ENCODE data around the gene C14orf180.

DNA sequence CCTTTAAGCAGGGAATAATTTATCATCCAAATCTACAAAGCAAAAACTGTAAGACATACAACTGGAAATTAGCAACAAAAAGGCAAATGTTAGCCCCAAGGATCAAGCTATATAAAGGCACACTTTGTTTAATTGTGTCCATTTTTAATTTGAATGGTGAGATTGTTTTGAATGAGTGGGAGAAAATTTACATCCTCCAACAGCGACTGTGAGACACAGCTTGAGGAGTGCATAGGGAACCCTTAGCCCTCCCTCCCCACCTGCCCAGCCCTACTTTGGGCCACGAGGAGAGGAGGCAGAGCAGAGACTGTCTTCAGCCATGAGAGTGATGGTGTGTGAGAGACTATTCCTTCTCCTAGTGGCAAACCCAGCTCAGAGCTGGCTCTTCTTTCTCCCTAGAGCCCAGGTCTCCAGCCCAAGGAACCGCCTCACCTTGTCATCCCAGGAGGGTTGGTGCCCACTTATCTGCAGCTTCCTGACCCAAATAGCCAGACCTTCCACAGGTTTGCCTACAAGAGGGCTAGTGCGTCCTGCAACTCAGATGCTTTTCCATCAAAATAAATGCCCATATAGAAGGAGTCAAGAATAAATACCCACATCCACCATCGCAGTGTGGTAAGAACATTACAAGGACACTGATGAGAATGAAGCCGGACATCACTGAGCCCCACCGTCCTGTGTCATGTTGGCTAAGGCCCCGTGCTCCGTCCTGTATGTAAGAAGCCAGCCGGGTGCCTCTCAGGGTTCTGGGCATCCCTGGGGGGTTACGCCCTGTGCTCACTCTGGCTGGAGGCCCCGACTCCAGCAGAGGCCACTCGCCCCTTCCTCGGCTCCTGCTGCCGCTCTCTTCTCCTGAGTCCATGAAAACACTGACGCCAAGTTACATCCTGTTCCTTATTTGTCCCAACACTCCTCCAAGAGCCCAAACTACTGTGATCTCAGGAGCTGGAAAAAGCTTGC is 36.4 kb upstream of the C14orf180 start:
- TF ChIP-seq EZH2 (IDR thresholded peaks at IDR 0.05; ENCODE audit: low read length), result no peak
- TF ChIP-seq, protein P1, sequence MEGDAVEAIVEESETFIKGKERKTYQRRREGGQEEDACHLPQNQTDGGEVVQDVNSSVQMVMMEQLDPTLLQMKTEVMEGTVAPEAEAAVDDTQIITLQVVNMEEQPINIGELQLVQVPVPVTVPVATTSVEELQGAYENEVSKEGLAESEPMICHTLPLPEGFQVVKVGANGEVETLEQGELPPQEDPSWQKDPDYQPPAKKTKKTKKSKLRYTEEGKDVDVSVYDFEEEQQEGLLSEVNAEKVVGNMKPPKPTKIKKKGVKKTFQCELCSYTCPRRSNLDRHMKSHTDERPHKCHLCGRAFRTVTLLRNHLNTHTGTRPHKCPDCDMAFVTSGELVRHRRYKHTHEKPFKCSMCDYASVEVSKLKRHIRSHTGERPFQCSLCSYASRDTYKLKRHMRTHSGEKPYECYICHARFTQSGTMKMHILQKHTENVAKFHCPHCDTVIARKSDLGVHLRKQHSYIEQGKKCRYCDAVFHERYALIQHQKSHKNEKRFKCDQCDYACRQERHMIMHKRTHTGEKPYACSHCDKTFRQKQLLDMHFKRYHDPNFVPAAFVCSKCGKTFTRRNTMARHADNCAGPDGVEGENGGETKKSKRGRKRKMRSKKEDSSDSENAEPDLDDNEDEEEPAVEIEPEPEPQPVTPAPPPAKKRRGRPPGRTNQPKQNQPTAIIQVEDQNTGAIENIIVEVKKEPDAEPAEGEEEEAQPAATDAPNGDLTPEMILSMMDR (optimal IDR thresholded peaks at IDR 0.05 in 1 of 3, IDR thresholded peaks at IDR 0.05 in 1 of 3, conservative IDR thresholded peaks at IDR 0.05 in 1 of 3; ENCODE audit: extremely low read depth in 1 of 3, insufficient read depth in 2 of 3, low read length in 3 of 3), result no peak
